ENCODE results near the gene COL2A1.

Gene COL2A1

GRCh38 chr12:48002773-48003218 lies 1.5 kb downstream of the COL2A1 start:
- DNase-seq (ENCODE audit: low spot score) = peak; percentile 32
- TF ChIP-seq CTCF (IDR thresholded peaks at IDR 0.05; ENCODE audit: borderline replicate concordance, control extremely low read depth, extremely low read depth, insufficient read depth, missing control alignments) = no peak
- in situ Hi-C loops (cut with MboI; ENCODE audit: low sequenced_read_pairs, unreplicated experiment) = no loop called here

GRCh38 chr12:48002414-48002730 lies 1.9 kb downstream of the COL2A1 start:
- TF ChIP-seq CTCF (IDR thresholded peaks at IDR 0.05; ENCODE audit: borderline replicate concordance, control extremely low read depth, extremely low read depth, insufficient read depth, missing control alignments) = no peak
- in situ Hi-C loops (cut with MboI; ENCODE audit: low sequenced_read_pairs, unreplicated experiment) = no loop called here
- DNase-seq (ENCODE audit: low spot score) = no peak

GRCh38 chr12:48001505-48002413 lies 2.5 kb downstream of the COL2A1 start:
- TF ChIP-seq CTCF (IDR thresholded peaks at IDR 0.05; ENCODE audit: borderline replicate concordance, control extremely low read depth, extremely low read depth, insufficient read depth, missing control alignments) = no peak
- DNase-seq (ENCODE audit: low spot score) = peak; percentile 46
- in situ Hi-C loops (cut with MboI; ENCODE audit: low sequenced_read_pairs, unreplicated experiment) = no loop called here

GRCh38 chr12:48000878-48001504 lies 3.3 kb downstream of the COL2A1 start:
- in situ Hi-C loops (cut with MboI; ENCODE audit: low sequenced_read_pairs, unreplicated experiment) = no loop called here
- no peak for TF ChIP-seq CTCF (IDR thresholded peaks at IDR 0.05; ENCODE audit: borderline replicate concordance, control extremely low read depth, extremely low read depth, insufficient read depth, missing control alignments)
- no peak for DNase-seq (ENCODE audit: low spot score)

GRCh38 chr12:47999816-48000215 lies 4.5 kb downstream of the COL2A1 start:
- no peak for TF ChIP-seq CTCF (IDR thresholded peaks at IDR 0.05; ENCODE audit: borderline replicate concordance, control extremely low read depth, extremely low read depth, insufficient read depth, missing control alignments)
- DNase-seq (ENCODE audit: low spot score) = no peak
- in situ Hi-C loops (cut with MboI; ENCODE audit: low sequenced_read_pairs, unreplicated experiment) = no loop called here

GRCh38 chr12:47997321-47997720 lies 7.0 kb downstream of the COL2A1 start:
- DNase-seq (ENCODE audit: low spot score) = no peak
- in situ Hi-C loops (cut with MboI; ENCODE audit: low sequenced_read_pairs, unreplicated experiment) = no loop called here
- TF ChIP-seq CTCF (IDR thresholded peaks at IDR 0.05; ENCODE audit: borderline replicate concordance, control extremely low read depth, extremely low read depth, insufficient read depth, missing control alignments) = no peak

All from GM13976 (cell line).